ENCODE measurements around the gene NSUN2. TPM values are rescaled to one million over a fixed set of nuclear protein-coding genes. Genes with fewer than 3 reads are reported as not detected.

NSUN2 gene
- total RNA-seq, 1 experiment from 2014 or later: 155 TPM

DNA sequence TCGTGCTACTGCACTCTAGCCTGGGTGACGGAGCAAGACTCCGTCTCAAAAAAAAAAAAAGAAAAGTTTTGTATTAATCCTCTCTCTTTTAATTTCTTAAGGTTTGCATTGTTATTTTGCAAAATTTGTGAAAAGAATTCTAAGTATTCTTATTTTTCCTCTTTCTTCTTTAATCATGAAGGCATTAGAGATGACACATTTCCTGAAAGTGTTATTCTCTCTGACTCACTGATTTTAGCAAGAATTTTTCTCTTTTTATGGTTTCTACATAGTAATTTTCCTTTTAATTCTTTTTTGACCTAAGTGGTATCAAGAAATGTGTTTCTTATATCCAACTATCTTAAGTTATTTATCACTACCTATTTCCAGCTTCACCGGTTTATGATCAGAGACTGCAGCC is 78.0 kb downstream of the NSUN2 start:
- Histone ChIP-seq H3K27ac (no peak overlapping the region), H3K9me3 (ENCODE audit: insufficient read depth, low read depth) (0 out of 2 replicates have a peak, but pooled peaks cover 9% of the 10 kb centered on the region), H3K79me2 (ENCODE audit: low read depth) (no peaks in the 10 kb centered on the region), H2AFZ (no peak overlapping the region), H3K9me2 (ENCODE audit: insufficient read depth) (no peaks in the 10 kb centered on the region), H3K27me3 (ENCODE audit: insufficient read depth, low read depth) (peaks cover 95% of the 10 kb centered on the region), H3K4me2 (no peak overlapping the region), H3K4me1 (replicated peaks; ENCODE audit: insufficient read depth) (no peaks in the 10 kb centered on the region), H4K20me1 (ENCODE audit: insufficient read depth) (no peaks in the 10 kb centered on the region), H3F3A (ENCODE audit: insufficient read depth, low read depth) (no peaks in the 10 kb centered on the region), H3K4me3 (no peak overlapping the region), H3K36me3 (ENCODE audit: low read depth) (no peaks in the 10 kb centered on the region)
- ChIA-PET CTCF (no interaction called here), POLR2A (ENCODE audit: unreplicated experiment) (no interaction called here)
- BruUV-seq (replicated peaks): no TSS peak
- intact Hi-C loops (cut with micrococcal nuclease; ENCODE audit: unreplicated experiment): no loop called here
- DNase-seq: no peak
- no peak for TF ChIP-seq EZH2 (IDR thresholded peaks at IDR 0.05; ENCODE audit: low read depth)
- TF ChIP-seq, protein P1, sequence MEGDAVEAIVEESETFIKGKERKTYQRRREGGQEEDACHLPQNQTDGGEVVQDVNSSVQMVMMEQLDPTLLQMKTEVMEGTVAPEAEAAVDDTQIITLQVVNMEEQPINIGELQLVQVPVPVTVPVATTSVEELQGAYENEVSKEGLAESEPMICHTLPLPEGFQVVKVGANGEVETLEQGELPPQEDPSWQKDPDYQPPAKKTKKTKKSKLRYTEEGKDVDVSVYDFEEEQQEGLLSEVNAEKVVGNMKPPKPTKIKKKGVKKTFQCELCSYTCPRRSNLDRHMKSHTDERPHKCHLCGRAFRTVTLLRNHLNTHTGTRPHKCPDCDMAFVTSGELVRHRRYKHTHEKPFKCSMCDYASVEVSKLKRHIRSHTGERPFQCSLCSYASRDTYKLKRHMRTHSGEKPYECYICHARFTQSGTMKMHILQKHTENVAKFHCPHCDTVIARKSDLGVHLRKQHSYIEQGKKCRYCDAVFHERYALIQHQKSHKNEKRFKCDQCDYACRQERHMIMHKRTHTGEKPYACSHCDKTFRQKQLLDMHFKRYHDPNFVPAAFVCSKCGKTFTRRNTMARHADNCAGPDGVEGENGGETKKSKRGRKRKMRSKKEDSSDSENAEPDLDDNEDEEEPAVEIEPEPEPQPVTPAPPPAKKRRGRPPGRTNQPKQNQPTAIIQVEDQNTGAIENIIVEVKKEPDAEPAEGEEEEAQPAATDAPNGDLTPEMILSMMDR (conservative IDR thresholded peaks at IDR 0.05): no peak

DNA sequence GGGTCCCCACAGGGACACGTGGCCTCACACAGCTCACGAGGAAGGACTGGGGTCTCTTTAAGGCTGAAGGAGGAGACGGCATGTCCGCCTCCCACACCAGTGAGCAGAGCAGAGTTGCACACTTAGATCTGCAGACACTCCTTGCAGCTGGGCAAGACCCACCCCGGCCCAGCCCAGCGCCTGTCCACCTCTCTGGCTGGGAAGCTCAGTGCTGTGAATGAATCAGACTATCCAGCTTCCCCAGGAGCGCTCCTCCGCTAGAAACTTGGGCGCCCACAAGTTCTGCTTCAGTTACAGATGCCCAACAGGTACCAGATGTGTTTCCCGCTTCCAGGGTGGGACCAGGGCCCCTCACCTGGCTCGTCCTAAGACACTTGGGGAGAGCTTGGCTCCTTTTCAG is 78.9 kb downstream of the NSUN2 start:
- intact Hi-C loops (cut with micrococcal nuclease; ENCODE audit: unreplicated experiment): no loop called here
- Histone ChIP-seq H3K9me2 (ENCODE audit: insufficient read depth) (no peaks in the 10 kb centered on the region), H3K27me3 (ENCODE audit: insufficient read depth, low read depth) (peaks cover 96% of the 10 kb centered on the region), H3F3A (ENCODE audit: insufficient read depth, low read depth) (no peaks in the 10 kb centered on the region), H3K9me3 (ENCODE audit: insufficient read depth, low read depth) (0 out of 2 replicates have a peak, but pooled peaks cover 9% of the 10 kb centered on the region), H3K4me3 (no peak overlapping the region), H2AFZ (no peak overlapping the region), H3K79me2 (ENCODE audit: low read depth) (no peaks in the 10 kb centered on the region), H3K36me3 (ENCODE audit: low read depth) (no peaks in the 10 kb centered on the region), H3K27ac (no peak overlapping the region), H3K4me2 (no peak overlapping the region), H4K20me1 (ENCODE audit: insufficient read depth) (no peaks in the 10 kb centered on the region), H3K4me1 (replicated peaks; ENCODE audit: insufficient read depth) (no peaks in the 10 kb centered on the region)
- no peak for DNase-seq
- no TSS peak for BruUV-seq (replicated peaks)
- ChIA-PET CTCF (no interaction called here), POLR2A (ENCODE audit: unreplicated experiment) (no interaction called here)
- no peak for TF ChIP-seq EZH2 (IDR thresholded peaks at IDR 0.05; ENCODE audit: low read depth)

DNA sequence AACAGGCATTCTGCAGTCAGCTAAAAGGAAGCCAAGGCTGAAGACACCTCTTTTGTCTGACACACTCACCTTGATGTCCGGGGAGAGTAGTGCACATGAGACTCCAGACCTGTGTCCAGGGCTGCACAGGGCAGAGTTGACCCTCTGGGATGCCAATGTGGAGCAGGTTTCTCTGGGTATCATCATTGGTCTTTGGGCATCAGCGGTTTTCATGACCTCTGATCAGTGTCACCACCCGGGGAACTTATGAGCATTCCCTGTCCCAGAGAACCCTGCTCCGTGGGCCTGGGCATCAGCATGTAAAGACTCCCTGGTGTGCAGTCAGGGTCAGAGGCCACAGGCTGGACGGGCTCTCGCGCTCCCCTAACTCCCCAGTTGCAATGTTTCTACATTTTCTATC is 80.2 kb downstream of the NSUN2 start:
- intact Hi-C loops (cut with micrococcal nuclease; ENCODE audit: unreplicated experiment): no loop called here
- H3K36me3 ChIP-seq (ENCODE audit: low read depth): no peaks in the 10 kb centered on the region
- no peaks in the 10 kb centered on the region for H3K4me1 ChIP-seq (replicated peaks; ENCODE audit: insufficient read depth)
- H2AFZ ChIP-seq: no peak overlapping the region
- no peaks in the 10 kb centered on the region for H3K79me2 ChIP-seq (ENCODE audit: low read depth)
- DNase-seq: no peak
- ChIA-PET CTCF (no interaction called here), POLR2A (ENCODE audit: unreplicated experiment) (no interaction called here)
- H3K4me3 ChIP-seq: no peak overlapping the region
- no peaks in the 10 kb centered on the region for H3F3A ChIP-seq (ENCODE audit: insufficient read depth, low read depth)
- TF ChIP-seq, protein P1 (conservative IDR thresholded peaks at IDR 0.05): no peak
- no peak for TF ChIP-seq EZH2 (IDR thresholded peaks at IDR 0.05; ENCODE audit: low read depth)
- H4K20me1 ChIP-seq (ENCODE audit: insufficient read depth): no peaks in the 10 kb centered on the region
- H3K4me2 ChIP-seq: no peak overlapping the region
- no TSS peak for BruUV-seq (replicated peaks)
- no peaks in the 10 kb centered on the region for H3K9me2 ChIP-seq (ENCODE audit: insufficient read depth)
- no peak overlapping the region for H3K27ac ChIP-seq
- H3K27me3 ChIP-seq (ENCODE audit: insufficient read depth, low read depth): peaks cover 98% of the 10 kb centered on the region
- no peaks in the 10 kb centered on the region for H3K9me3 ChIP-seq (ENCODE audit: insufficient read depth, low read depth)

DNA sequence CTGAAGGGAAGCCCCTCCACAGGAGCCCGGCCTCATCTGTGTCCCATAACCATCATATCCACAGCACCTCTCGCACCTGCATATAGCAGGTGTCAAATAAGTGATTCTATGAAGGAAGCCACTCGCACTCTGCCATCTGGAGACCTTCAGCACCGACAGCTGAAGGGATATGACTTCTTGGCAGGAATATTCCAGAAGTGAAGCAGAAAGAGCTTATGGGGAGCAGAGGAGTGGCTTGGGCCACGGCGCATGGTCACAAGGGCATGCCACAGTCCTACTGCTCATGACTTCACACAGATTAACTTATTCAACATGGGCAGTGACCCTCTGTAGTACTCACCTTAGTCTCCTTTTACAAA is 80.9 kb downstream of the NSUN2 start:
- ChIA-PET POLR2A (ENCODE audit: unreplicated experiment) (no interaction called here), CTCF (no interaction called here)
- no peak overlapping the region for H3K4me2 ChIP-seq

More for the DNA sequence above, 80.9 kb downstream of the NSUN2 start:
- H4K20me1 ChIP-seq (ENCODE audit: insufficient read depth): no peaks in the 10 kb centered on the region
- no peak for DNase-seq
- no peak overlapping the region for H2AFZ ChIP-seq
- no TSS peak for BruUV-seq (replicated peaks)
- H3K79me2 ChIP-seq (ENCODE audit: low read depth): no peaks in the 10 kb centered on the region
- no peak overlapping the region for H3K4me3 ChIP-seq
- no peaks in the 10 kb centered on the region for H3K4me1 ChIP-seq (replicated peaks; ENCODE audit: insufficient read depth)
- H3K27me3 ChIP-seq (ENCODE audit: insufficient read depth, low read depth): peaks cover 98% of the 10 kb centered on the region
- TF ChIP-seq EZH2 (IDR thresholded peaks at IDR 0.05; ENCODE audit: low read depth): no peak
- TF ChIP-seq, protein P1 (conservative IDR thresholded peaks at IDR 0.05): no peak
- H3K9me2 ChIP-seq (ENCODE audit: insufficient read depth): no peaks in the 10 kb centered on the region
- no peak overlapping the region for H3K27ac ChIP-seq
- H3K36me3 ChIP-seq (ENCODE audit: low read depth): no peaks in the 10 kb centered on the region
- H3K9me3 ChIP-seq (ENCODE audit: insufficient read depth, low read depth): no peaks in the 10 kb centered on the region
- H3F3A ChIP-seq (ENCODE audit: insufficient read depth, low read depth): no peaks in the 10 kb centered on the region
- intact Hi-C loops (cut with micrococcal nuclease; ENCODE audit: unreplicated experiment): no loop called here
